Trophoblast cell (in vitro differentiated cells and primary cell): ENCODE measurements around the gene DYRK1A.

Experiments
- DNase-seq, 2 donors: peaks; one replicate each; pipeline ENCODE4 v3.0.0-alpha.2; 2016
- H2AFZ ChIP-seq: 2 replicates; pipeline ENCODE4 v1.6.1; 2013; ENCODE audit warnings: low read length, moderate library complexity, mild to moderate bottlenecking; ENCODE audit not compliant: insufficient read depth, poor library complexity
- H2AK5ac ChIP-seq: 2 replicates; pipeline ENCODE4 v1.6.1; 2013; ENCODE audit warnings: mild to moderate bottlenecking, low read length
- H2BK120ac ChIP-seq: 2 replicates; pipeline ENCODE4 v1.6.1; 2013; ENCODE audit warnings: low read length, mild to moderate bottlenecking, moderate library complexity; ENCODE audit not compliant: insufficient read depth, poor library complexity
- H2BK12ac ChIP-seq: 2 replicates; pipeline ENCODE4 v1.6.1; 2013; ENCODE audit warnings: mild to moderate bottlenecking, low read length, moderate library complexity
- H2BK5ac ChIP-seq: 2 replicates; pipeline ENCODE4 v1.6.1; 2013; ENCODE audit warnings: low read length, low read depth, moderate library complexity, mild to moderate bottlenecking; ENCODE audit not compliant: poor library complexity
- H3K14ac ChIP-seq: 2 replicates; pipeline ENCODE4 v1.6.1; 2013; ENCODE audit warnings: mild to moderate bottlenecking, low read length
- H3K18ac ChIP-seq: 2 replicates; pipeline ENCODE4 v1.6.1; 2013; ENCODE audit warnings: mild to moderate bottlenecking, low read length
- H3K23ac ChIP-seq: 2 replicates; pipeline ENCODE4 v1.6.1; 2013; ENCODE audit warnings: low read length
- H3K27ac ChIP-seq: 2 replicates; pipeline ENCODE4 v1.5.1; 2013; ENCODE audit warnings: low read depth, mild to moderate bottlenecking, inconsistent platforms, low read length, moderate library complexity
- H3K27me3 ChIP-seq: 2 replicates; pipeline ENCODE4 v1.6.1; 2013; ENCODE audit warnings: inconsistent platforms, mild to moderate bottlenecking, low read length, moderate library complexity; ENCODE audit not compliant: insufficient read depth
- H3K36me3 ChIP-seq, 2 experiments: 1 replicate in 1 of 2; 2 replicates in 1 of 2; pipeline ENCODE4 v1.6.1; 2013; ENCODE audit warnings: low read length in 2 of 2, mild to moderate bottlenecking in 2 of 2, moderate library complexity in 1 of 2; ENCODE audit not compliant: insufficient read depth in 2 of 2, control insufficient read depth in 1 of 2
- H3K4ac ChIP-seq: 2 replicates; pipeline ENCODE4 v1.6.1; 2013; ENCODE audit warnings: low read depth, mild to moderate bottlenecking, low read length, moderate library complexity
- H3K4me1 ChIP-seq, 2 experiments: 1 replicate in 1 of 2; 2 replicates in 1 of 2; pipeline ENCODE4 v1.6.1; 2013; ENCODE audit warnings: low read length in 2 of 2, mild to moderate bottlenecking in 2 of 2, moderate library complexity in 1 of 2; ENCODE audit not compliant: insufficient read depth in 2 of 2, control insufficient read depth in 1 of 2
- H3K4me2 ChIP-seq: 2 replicates; pipeline ENCODE4 v1.6.1; 2013; ENCODE audit warnings: inconsistent platforms, mild to moderate bottlenecking, low read length, moderate library complexity
- H3K4me3 ChIP-seq: 2 replicates; pipeline ENCODE4 v1.5.1; 2013; ENCODE audit warnings: mild to moderate bottlenecking, low read depth, low read length, inconsistent platforms
- H3K79me1 ChIP-seq: one replicate; pipeline ENCODE4 v1.6.1; 2013; ENCODE audit warnings: low read length
- H3K79me2 ChIP-seq: 2 replicates; pipeline ENCODE4 v1.6.1; 2013; ENCODE audit warnings: low read length, mild to moderate bottlenecking; ENCODE audit not compliant: control insufficient read depth, insufficient read depth, poor library complexity
- H3K9ac ChIP-seq: 2 replicates; pipeline ENCODE4 v1.6.1; 2013; ENCODE audit warnings: mild to moderate bottlenecking, low read length
- H3K9me3 ChIP-seq: 2 replicates; pipeline ENCODE4 v1.6.1; 2013; ENCODE audit warnings: low read depth, mild to moderate bottlenecking, control low read depth, inconsistent platforms, low read length; ENCODE audit not compliant: insufficient read depth
- H4K12ac ChIP-seq: 2 replicates; pipeline ENCODE4 v1.6.1; 2013; ENCODE audit warnings: low read depth, mild to moderate bottlenecking, low read length, moderate library complexity
- H4K8ac ChIP-seq: 2 replicates; pipeline ENCODE4 v1.6.1; 2013; ENCODE audit warnings: low read depth, mild to moderate bottlenecking, low read length, moderate library complexity
- H4K91ac ChIP-seq: one replicate; pipeline ENCODE4 v1.6.1; 2013; ENCODE audit warnings: low read depth, mild to moderate bottlenecking, low read length, moderate library complexity
- WGBS: extraction: QIAGEN DNeasy Blood & Tissue Kit; methylation state at CpG from one replicate; pipeline ENCODE4 v1.1.7; 2013; ENCODE audit warnings: missing lambda C conversion rate; ENCODE audit not compliant: insufficient read length, insufficient coverage; ENCODE audit errors: extremely low coverage; 5-methylcytosine and 5-hydroxymethylcytosine counted together

DYRK1A gene

GRCh38 chr21:37372127-37372731, 5.7 kb downstream of the DYRK1A start:
- Histone ChIP-seq H3K4me1 (peaks cover 2% of the 10 kb centered on the region in 2 experiments), H2BK12ac (no peak overlapping the region), H3K14ac (no peak overlapping the region), H3K27me3 (no peaks in the 10 kb centered on the region), H4K12ac (no peak overlapping the region), H2BK120ac (no peak overlapping the region), H2BK5ac (no peak overlapping the region), H3K27ac (no peak overlapping the region), H3K18ac (no peak overlapping the region), H3K9ac (no peak overlapping the region), H4K8ac (no peak overlapping the region), H3K4me3 (no peak overlapping the region), H3K9me3 (no peaks in the 10 kb centered on the region), H3K79me1 (peaks cover 13% of the 10 kb centered on the region), H2AK5ac (no peak overlapping the region), H2AFZ (no peak overlapping the region), H3K4ac (peak overlapping the region; percentile 42), H4K91ac (no peak overlapping the region), H3K23ac (no peak overlapping the region), H3K36me3 (no peaks in the 10 kb centered on the region), H3K4me2 (no peak overlapping the region), H3K79me2 (peaks cover 37% of the 10 kb centered on the region)
- WGBS, result no CpG with 5 or more reads among the region's 3 CpGs
- DNase-seq, result no peak

GRCh38 chr21:37372951-37373350, 6.4 kb downstream of the DYRK1A start:
- H4K8ac ChIP-seq, result no peak overlapping the region
- H3K9me3 ChIP-seq, result no peaks in the 10 kb centered on the region
- no peak overlapping the region for H2AK5ac ChIP-seq
- no peak overlapping the region for H4K12ac ChIP-seq
- no CpG with 5 or more reads among the region's 3 CpGs for WGBS
- H3K36me3 ChIP-seq, result no peaks in the 10 kb centered on the region
- H3K79me1 ChIP-seq, result peaks cover 6% of the 10 kb centered on the region
- no peak overlapping the region for H3K14ac ChIP-seq
- no peak overlapping the region for H3K23ac ChIP-seq
- H3K9ac ChIP-seq, result no peak overlapping the region
- no peak overlapping the region for H2BK5ac ChIP-seq
- no peak for DNase-seq
- H3K18ac ChIP-seq, result no peak overlapping the region
- H4K91ac ChIP-seq, result no peak overlapping the region
- no peak overlapping the region for H3K4me3 ChIP-seq
- H3K4ac ChIP-seq, result peak overlapping the region; percentile 13
- H3K27me3 ChIP-seq, result no peaks in the 10 kb centered on the region
- no peak overlapping the region for H2AFZ ChIP-seq
- peaks cover 2% of the 10 kb centered on the region in 2 experiments for H3K4me1 ChIP-seq
- no peak overlapping the region for H3K27ac ChIP-seq
- no peak overlapping the region for H2BK120ac ChIP-seq
- peaks cover 33% of the 10 kb centered on the region for H3K79me2 ChIP-seq
- no peak overlapping the region for H2BK12ac ChIP-seq
- no peak overlapping the region for H3K4me2 ChIP-seq

- Histone ChIP-seq H3K9me3 (no peaks in the 10 kb centered on the region), H4K8ac (no peak overlapping the region), H3K14ac (no peak overlapping the region), H4K91ac (no peak overlapping the region), H4K12ac (no peak overlapping the region), H3K23ac (no peak overlapping the region), H3K4me1 (peaks cover 2% of the 10 kb centered on the region in 2 experiments), H3K36me3 (no peaks in the 10 kb centered on the region), H3K79me1 (peaks cover under 1% of the 10 kb centered on the region), H2AK5ac (no peak overlapping the region), H2BK12ac (no peak overlapping the region), H3K4me3 (no peak overlapping the region), H2BK5ac (no peak overlapping the region), H3K9ac (no peak overlapping the region), H3K18ac (no peak overlapping the region), H2AFZ (no peak overlapping the region), H3K27me3 (no peaks in the 10 kb centered on the region), H3K4ac (peak overlapping the region; percentile 96), H2BK120ac (no peak overlapping the region), H3K79me2 (peaks cover 31% of the 10 kb centered on the region), H3K27ac (no peak overlapping the region), H3K4me2 (no peak overlapping the region)
- WGBS, result no CpG with 5 or more reads among the region's 1 CpG
- no peak for DNase-seq
These were observed 7.0 kb downstream of the DYRK1A start for GRCh38 chr21:37373539-37373938.

DNA sequence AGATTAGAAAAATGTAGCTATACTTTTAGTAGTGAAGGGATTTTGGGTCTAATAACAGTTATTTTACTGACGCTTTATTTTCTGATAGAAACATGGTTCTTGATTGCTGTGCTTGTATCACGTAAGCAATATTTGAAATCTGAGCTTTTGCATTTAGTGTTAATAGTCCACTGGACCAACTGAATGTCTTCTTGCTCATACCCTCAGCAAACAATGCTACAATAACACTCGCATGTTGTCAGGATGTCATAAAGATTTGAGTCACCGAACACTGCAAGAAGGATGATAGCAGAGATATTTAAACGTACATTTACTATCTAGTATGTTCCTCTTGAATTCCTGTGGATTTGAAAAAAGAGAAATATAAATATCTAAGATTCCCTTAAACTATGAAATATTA, 7.5 kb downstream of the DYRK1A start:
- no peaks in the 10 kb centered on the region for H3K9me3 ChIP-seq
- no peak overlapping the region for H2BK120ac ChIP-seq
- no peak overlapping the region for H3K18ac ChIP-seq
- no peak overlapping the region for H2BK5ac ChIP-seq
- DNase-seq, result no peak
- H3K36me3 ChIP-seq, result no peaks in the 10 kb centered on the region
- H3K27ac ChIP-seq, result no peak overlapping the region
- H3K4ac ChIP-seq, result peak overlapping the region; percentile 39
- H3K23ac ChIP-seq, result no peak overlapping the region
- no peaks in the 10 kb centered on the region for H3K27me3 ChIP-seq
- no peak overlapping the region for H3K9ac ChIP-seq
- no peak overlapping the region for H4K12ac ChIP-seq
- H2AK5ac ChIP-seq, result no peak overlapping the region
- H4K91ac ChIP-seq, result no peak overlapping the region
- H2AFZ ChIP-seq, result no peak overlapping the region
- H3K79me1 ChIP-seq, result no peaks in the 10 kb centered on the region
- H3K4me3 ChIP-seq, result no peak overlapping the region
- no peak overlapping the region for H2BK12ac ChIP-seq
- H3K79me2 ChIP-seq, result peaks cover 35% of the 10 kb centered on the region
- peaks cover 2 to 5% of the 10 kb centered on the region in 2 experiments for H3K4me1 ChIP-seq
- H3K4me2 ChIP-seq, result no peak overlapping the region
- H3K14ac ChIP-seq, result no peak overlapping the region
- no CpG with 5 or more reads among the region's 5 CpGs for WGBS
- H4K8ac ChIP-seq, result no peak overlapping the region
